K562 (cell line): Measurements from ENCODE around the gene PKD1L1.

Source experiments
- ARID2 ChIP-seq: fragments of 450-650 bp; IDR thresholded peaks from 2 replicates; pipeline ENCODE4 v1.6.1; 2017; ENCODE audit warnings: antibody characterized with exemption, mild to moderate bottlenecking
- ARNT ChIP-seq, 2 experiments: fragments of 450-650 bp; IDR thresholded peaks; 2 replicates each; pipeline ENCODE4 v1.6.1; 2016; ENCODE audit warnings: mild to moderate bottlenecking in 1 of 2
- BRF2 ChIP-seq: IDR thresholded peaks from 3 replicates; pipeline ENCODE4 v1.6.1; 2011; ENCODE audit warnings: borderline replicate concordance, mild to moderate bottlenecking; ENCODE audit not compliant: insufficient read length, insufficient read depth
- CTCF ChIP-seq, 3 experiments: IDR thresholded peaks in 2 of 3; conservative IDR thresholded peaks in 1 of 3; 2 replicates each; pipeline ENCODE4 v1.5.1; 2011 to 2012; ENCODE audit warnings: low read length in 3 of 3, mild to moderate bottlenecking in 3 of 3, control low read depth in 2 of 3, improper control_type of control experiment in 1 of 3, inconsistent platforms in 1 of 3, low read depth in 1 of 3, mixed read lengths in 1 of 3, moderate library complexity in 1 of 3; ENCODE audit not compliant: insufficient read depth in 2 of 3
- DACH1 ChIP-seq: fragments of 450-650 bp; IDR thresholded peaks from 2 replicates; pipeline ENCODE4 v1.6.1; 2018; ENCODE audit not compliant: partially characterized antibody
- ERF ChIP-seq: fragments of 450-650 bp; formaldehyde crosslinking; IDR thresholded peaks from 2 replicates; pipeline ENCODE4 v1.4.0; 2020; ENCODE audit warnings: mild to moderate bottlenecking, mixed read lengths
- ESRRA ChIP-seq: fragments of 450-650 bp; IDR thresholded peaks from 2 replicates; pipeline ENCODE4 v1.6.1; 2014; ENCODE audit warnings: low read depth, mild to moderate bottlenecking, moderate library complexity, borderline replicate concordance
- KLF16 ChIP-seq: IDR thresholded peaks from 2 replicates; pipeline ENCODE4 v1.6.1; 2016; ENCODE audit warnings: antibody characterized with exemption
- MTA3 ChIP-seq: fragments of 450-650 bp; formaldehyde crosslinking; IDR thresholded peaks from 2 replicates; pipeline ENCODE4 v1.6.1; 2017; ENCODE audit warnings: mild to moderate bottlenecking, borderline replicate concordance
- MXI1 ChIP-seq: IDR thresholded peaks from 2 replicates; pipeline ENCODE4 v1.6.1; 2011; ENCODE audit warnings: low read depth, mild to moderate bottlenecking, improper control_type of control experiment, low read length
- POLR2A ChIP-seq: fragments of 450-650 bp; conservative IDR thresholded peaks from 2 replicates; pipeline ENCODE4 v1.6.1; 2016
- RBM22 ChIP-seq: fragments of 200-400 bp; formaldehyde crosslinking; IDR thresholded peaks from 2 replicates; pipeline ENCODE4 v1.6.1; 2018; ENCODE audit warnings: low read length, low read depth; ENCODE audit not compliant: poor library complexity, severe bottlenecking
- TF ChIP-seq, protein P1 (sequence below), 2 experiments: IDR thresholded peaks; 2 replicates each; pipeline ENCODE4 v1.6.1; 2012; ENCODE audit warnings: improper control_type of control experiment in 2 of 2, low read depth in 2 of 2, low read length in 2 of 2, borderline replicate concordance in 1 of 2
- TF ChIP-seq, protein P2 (sequence below): fragments of 450-650 bp; IDR thresholded peaks from 2 replicates; pipeline ENCODE4 v1.6.1; 2016; ENCODE audit warnings: low read depth, mild to moderate bottlenecking, moderate library complexity

- TF ChIP-seq DACH1 (no peak), MTA3 (no peak), KLF16 (no peak), ESRRA (no peak), ARID2 (no peak), ERF (CRISPR knock-in tag) (no peak), BRF2 (no peak), MXI1 (no peak), CTCF (IDR thresholded peaks at IDR 0.05 in 2 of 3, conservative IDR thresholded peaks at IDR 0.05 in 1 of 3; ENCODE audit: insufficient read depth in 2 of 3, low read depth in 1 of 3, low read length in 3 of 3) (0 out of 6 replicates have a peak, but pooled peaks have one; percentile 13 to 21 (median 15)), POLR2A (no peak), ARNT (IDR thresholded peaks at IDR 0.05) (no peak), RBM22 (no peak)
- TF ChIP-seq, protein P1, sequence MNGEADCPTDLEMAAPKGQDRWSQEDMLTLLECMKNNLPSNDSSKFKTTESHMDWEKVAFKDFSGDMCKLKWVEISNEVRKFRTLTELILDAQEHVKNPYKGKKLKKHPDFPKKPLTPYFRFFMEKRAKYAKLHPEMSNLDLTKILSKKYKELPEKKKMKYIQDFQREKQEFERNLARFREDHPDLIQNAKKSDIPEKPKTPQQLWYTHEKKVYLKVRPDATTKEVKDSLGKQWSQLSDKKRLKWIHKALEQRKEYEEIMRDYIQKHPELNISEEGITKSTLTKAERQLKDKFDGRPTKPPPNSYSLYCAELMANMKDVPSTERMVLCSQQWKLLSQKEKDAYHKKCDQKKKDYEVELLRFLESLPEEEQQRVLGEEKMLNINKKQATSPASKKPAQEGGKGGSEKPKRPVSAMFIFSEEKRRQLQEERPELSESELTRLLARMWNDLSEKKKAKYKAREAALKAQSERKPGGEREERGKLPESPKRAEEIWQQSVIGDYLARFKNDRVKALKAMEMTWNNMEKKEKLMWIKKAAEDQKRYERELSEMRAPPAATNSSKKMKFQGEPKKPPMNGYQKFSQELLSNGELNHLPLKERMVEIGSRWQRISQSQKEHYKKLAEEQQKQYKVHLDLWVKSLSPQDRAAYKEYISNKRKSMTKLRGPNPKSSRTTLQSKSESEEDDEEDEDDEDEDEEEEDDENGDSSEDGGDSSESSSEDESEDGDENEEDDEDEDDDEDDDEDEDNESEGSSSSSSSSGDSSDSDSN (IDR thresholded peaks at IDR 0.05; ENCODE audit: borderline replicate concordance in 1 of 2, low read depth in 2 of 2, low read length in 2 of 2), result no peak
- TF ChIP-seq, protein P2, sequence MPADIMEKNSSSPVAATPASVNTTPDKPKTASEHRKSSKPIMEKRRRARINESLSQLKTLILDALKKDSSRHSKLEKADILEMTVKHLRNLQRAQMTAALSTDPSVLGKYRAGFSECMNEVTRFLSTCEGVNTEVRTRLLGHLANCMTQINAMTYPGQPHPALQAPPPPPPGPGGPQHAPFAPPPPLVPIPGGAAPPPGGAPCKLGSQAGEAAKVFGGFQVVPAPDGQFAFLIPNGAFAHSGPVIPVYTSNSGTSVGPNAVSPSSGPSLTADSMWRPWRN, result no peak
These were observed 95.7 kb downstream of the PKD1L1 start for GRCh38 chr7:47852330-47853245.
